ENCODE measurements around the gene SLCO2B1. TPM values are rescaled to one million over a fixed set of nuclear protein-coding genes. Genes with fewer than 3 reads are reported as not detected.

The SLCO2B1 gene
- total and polyA plus RNA-seq, 2 of the 8 experiments (the other 6 are each of a cell fraction or from before 2014, with no cell fraction given) = 0.03 TPM; not detected in 1

DNA sequence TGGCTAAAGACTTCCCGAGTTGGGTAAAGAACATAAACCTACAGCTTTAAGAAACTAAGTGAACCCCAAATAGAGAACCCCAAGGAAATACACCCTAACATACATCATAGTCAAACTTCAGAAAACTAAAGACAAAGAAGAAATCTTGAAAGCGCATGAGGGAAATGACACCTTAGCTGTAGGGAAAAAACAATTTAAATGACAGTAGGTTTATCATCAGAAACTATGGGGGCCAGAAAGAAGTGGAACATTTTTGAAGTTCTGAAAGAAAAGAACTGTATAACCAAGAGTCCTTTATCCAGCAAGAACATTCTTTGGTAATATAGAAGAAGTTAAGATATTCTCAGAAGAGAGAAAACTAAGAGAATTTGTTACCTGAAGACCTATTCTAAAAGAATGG is 38.7 kb upstream of the SLCO2B1 start (continued):
- no peak for TF ChIP-seq SIRT6 (IDR thresholded peaks at IDR 0.05; ENCODE audit: low read length)
- no peak for TF ChIP-seq USF2 (IDR thresholded peaks at IDR 0.05; ENCODE audit: low read length)
- TF ChIP-seq TBP (IDR thresholded peaks at IDR 0.05; ENCODE audit: low read depth, low read length) = no peak
- TF ChIP-seq RFX5 (IDR thresholded peaks at IDR 0.05; ENCODE audit: borderline replicate concordance, low read depth, low read length) = no peak

Measured in H1 (cell line).